ENCODE data around the gene FOXJ1. TPM values are rescaled to one million over a fixed set of nuclear protein-coding genes. Genes with fewer than 3 reads are reported as not detected.

The FOXJ1 gene
- total and polyA plus RNA-seq, 2 of the 4 experiments (the other 2 are of a cell fraction): 0.05 TPM; not detected in 1

- H2BK15ac ChIP-seq (ENCODE audit: low read depth, low read length): no peak overlapping the region
- in situ Hi-C loops (cut with MboI; ENCODE audit: low sequenced_read_pairs): no loop called here
- H3K27me3 ChIP-seq (ENCODE audit: control insufficient read depth, insufficient read depth, low read length): peaks cover under 1% of the 10 kb centered on the region
- H3K79me1 ChIP-seq (ENCODE audit: low read depth in 1 of 2, low read length in 2 of 2): no peaks in the 10 kb centered on the region
- H3K36me3 ChIP-seq (ENCODE audit: control insufficient read depth, insufficient read depth, low read length): no peaks in the 10 kb centered on the region
- ChIA-PET POLR2A (ENCODE audit: unreplicated experiment) (no interaction called here), CTCF (no interaction called here)
- no TSS peak for BruUV-seq (replicated peaks)
- H3K18ac ChIP-seq (ENCODE audit: low read depth, low read length): no peak overlapping the region
- no peak overlapping the region for H3K27ac ChIP-seq (ENCODE audit: insufficient read depth, low read length)
- no peak overlapping the region for H3K23ac ChIP-seq (ENCODE audit: low read depth, low read length)
- H3K9ac ChIP-seq (ENCODE audit: low read depth, low read length): no peak overlapping the region
- no peak overlapping the region for H4K5ac ChIP-seq (ENCODE audit: low read depth, low read length)
- H2AK9ac ChIP-seq (replicated peaks; ENCODE audit: low read depth, low read length, poor library complexity): no peak overlapping the region
- no peak overlapping the region for H2BK20ac ChIP-seq (ENCODE audit: low read depth, low read length)
- H3K56ac ChIP-seq (ENCODE audit: extremely low read depth, insufficient read depth, low read length): no peak overlapping the region
- no peak overlapping the region for H3K4ac ChIP-seq (ENCODE audit: low read depth, low read length)
- H4K20me1 ChIP-seq (ENCODE audit: insufficient read depth, low read length): no peaks in the 10 kb centered on the region
- no peak for TF ChIP-seq BHLHE40 (IDR thresholded peaks at IDR 0.05; ENCODE audit: low read depth, low read length)
- TF ChIP-seq POLR2A (IDR thresholded peaks at IDR 0.05; ENCODE audit: low read depth, low read length): no peak
- TF ChIP-seq, protein P1, sequence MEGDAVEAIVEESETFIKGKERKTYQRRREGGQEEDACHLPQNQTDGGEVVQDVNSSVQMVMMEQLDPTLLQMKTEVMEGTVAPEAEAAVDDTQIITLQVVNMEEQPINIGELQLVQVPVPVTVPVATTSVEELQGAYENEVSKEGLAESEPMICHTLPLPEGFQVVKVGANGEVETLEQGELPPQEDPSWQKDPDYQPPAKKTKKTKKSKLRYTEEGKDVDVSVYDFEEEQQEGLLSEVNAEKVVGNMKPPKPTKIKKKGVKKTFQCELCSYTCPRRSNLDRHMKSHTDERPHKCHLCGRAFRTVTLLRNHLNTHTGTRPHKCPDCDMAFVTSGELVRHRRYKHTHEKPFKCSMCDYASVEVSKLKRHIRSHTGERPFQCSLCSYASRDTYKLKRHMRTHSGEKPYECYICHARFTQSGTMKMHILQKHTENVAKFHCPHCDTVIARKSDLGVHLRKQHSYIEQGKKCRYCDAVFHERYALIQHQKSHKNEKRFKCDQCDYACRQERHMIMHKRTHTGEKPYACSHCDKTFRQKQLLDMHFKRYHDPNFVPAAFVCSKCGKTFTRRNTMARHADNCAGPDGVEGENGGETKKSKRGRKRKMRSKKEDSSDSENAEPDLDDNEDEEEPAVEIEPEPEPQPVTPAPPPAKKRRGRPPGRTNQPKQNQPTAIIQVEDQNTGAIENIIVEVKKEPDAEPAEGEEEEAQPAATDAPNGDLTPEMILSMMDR (conservative IDR thresholded peaks at IDR 0.05; ENCODE audit: low read depth, low read length): no peak
- TF ChIP-seq SMC3 (IDR thresholded peaks at IDR 0.05; ENCODE audit: low read depth, low read length): no peak
- no peak for TF ChIP-seq CEBPB (IDR thresholded peaks at IDR 0.05; ENCODE audit: low read depth, low read length)
- no peak for TF ChIP-seq MAZ (IDR thresholded peaks at IDR 0.05; ENCODE audit: borderline replicate concordance, low read depth, low read length)
- TF ChIP-seq, protein P2, sequence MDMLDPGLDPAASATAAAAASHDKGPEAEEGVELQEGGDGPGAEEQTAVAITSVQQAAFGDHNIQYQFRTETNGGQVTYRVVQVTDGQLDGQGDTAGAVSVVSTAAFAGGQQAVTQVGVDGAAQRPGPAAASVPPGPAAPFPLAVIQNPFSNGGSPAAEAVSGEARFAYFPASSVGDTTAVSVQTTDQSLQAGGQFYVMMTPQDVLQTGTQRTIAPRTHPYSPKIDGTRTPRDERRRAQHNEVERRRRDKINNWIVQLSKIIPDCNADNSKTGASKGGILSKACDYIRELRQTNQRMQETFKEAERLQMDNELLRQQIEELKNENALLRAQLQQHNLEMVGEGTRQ (IDR thresholded peaks at IDR 0.05; ENCODE audit: low read depth, low read length): no peak
- TF ChIP-seq CHD1 (IDR thresholded peaks at IDR 0.05; ENCODE audit: low read depth, low read length): no peak
- TF ChIP-seq, protein P3, sequence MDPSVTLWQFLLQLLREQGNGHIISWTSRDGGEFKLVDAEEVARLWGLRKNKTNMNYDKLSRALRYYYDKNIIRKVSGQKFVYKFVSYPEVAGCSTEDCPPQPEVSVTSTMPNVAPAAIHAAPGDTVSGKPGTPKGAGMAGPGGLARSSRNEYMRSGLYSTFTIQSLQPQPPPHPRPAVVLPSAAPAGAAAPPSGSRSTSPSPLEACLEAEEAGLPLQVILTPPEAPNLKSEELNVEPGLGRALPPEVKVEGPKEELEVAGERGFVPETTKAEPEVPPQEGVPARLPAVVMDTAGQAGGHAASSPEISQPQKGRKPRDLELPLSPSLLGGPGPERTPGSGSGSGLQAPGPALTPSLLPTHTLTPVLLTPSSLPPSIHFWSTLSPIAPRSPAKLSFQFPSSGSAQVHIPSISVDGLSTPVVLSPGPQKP (IDR thresholded peaks at IDR 0.05; ENCODE audit: borderline replicate concordance, low read depth, low read length): no peak
- TF ChIP-seq RAD21 (IDR thresholded peaks at IDR 0.05; ENCODE audit: low read length): no peak
- no peak for TF ChIP-seq FOS (IDR thresholded peaks at IDR 0.05; ENCODE audit: low read depth, low read length)
- no peak for TF ChIP-seq MAFK (IDR thresholded peaks at IDR 0.05; ENCODE audit: low read depth, low read length)
- TF ChIP-seq MXI1 (IDR thresholded peaks at IDR 0.05; ENCODE audit: borderline replicate concordance, low read depth, low read length): no peak
- no peak for TF ChIP-seq NFE2L2 (IDR thresholded peaks at IDR 0.05; ENCODE audit: low read depth, low read length)
- TF ChIP-seq RCOR1 (IDR thresholded peaks at IDR 0.05; ENCODE audit: insufficient replicate concordance, low read length): no peak
- H2BK5ac ChIP-seq (ENCODE audit: low read depth, low read length, poor library complexity, severe bottlenecking): no peak overlapping the region
- dilution Hi-C loops (cut with HindIII; ENCODE audit: low sequenced_read_pairs, unreplicated experiment): no loop called here
- no peak overlapping the region for H4K91ac ChIP-seq (ENCODE audit: insufficient read depth, low read depth, low read length)
- WGBS, 2 experiments (ENCODE audit: extremely low coverage in 2 of 2, insufficient read length in 1 of 2): 80% methylated on average over 1 of the region's 2 CpGs; no CpG with 5 or more reads in 1 of the 2 experiments
- no peak overlapping the region for H2BK120ac ChIP-seq (ENCODE audit: low read depth, low read length)
- H3K9me3 ChIP-seq (ENCODE audit: control insufficient read depth, insufficient read depth, low read length): no peaks in the 10 kb centered on the region
- no peak overlapping the region for H3K4me2 ChIP-seq (ENCODE audit: low read depth, low read length)
- no peak overlapping the region for H3K14ac ChIP-seq (replicated peaks; ENCODE audit: low read depth, low read length)
- H3K4me1 ChIP-seq (ENCODE audit: control insufficient read depth, insufficient read depth, low read length): no peaks in the 10 kb centered on the region
- no peak overlapping the region for H2AFZ ChIP-seq (replicated peaks; ENCODE audit: low read length, poor library complexity)
- H4K8ac ChIP-seq (ENCODE audit: low read depth in 2 of 2, low read length in 2 of 2): no peak overlapping the region
- no peak overlapping the region for H2AK5ac ChIP-seq (ENCODE audit: low read depth, low read length)
- H3K4me3 ChIP-seq (ENCODE audit: insufficient read depth, low read depth, low read length): no peak overlapping the region
- DNase-seq (no peak), ATAC-seq (ENCODE audit: low read depth) (no peak)
- intact Hi-C loops (cut with micrococcal nuclease): no loop called here
- H3K9me1 ChIP-seq (ENCODE audit: insufficient read depth, low read length): no peaks in the 10 kb centered on the region
These were observed 23.3 kb upstream of the FOXJ1 start for GRCh38 chr17:76164331-76164730.

All from IMR-90 (cell line).